Type B pancreatic cell (in vitro differentiated cells): ENCODE results near the gene PIGZ. TPM values are rescaled to one million over a fixed set of nuclear protein-coding genes. Genes with fewer than 3 reads are reported as not detected.

Experiments used
- DNase-seq: peaks from one replicate; pipeline ENCODE4 v3.0.0; 2021; ENCODE audit warnings: mixed read lengths; ENCODE audit not compliant: unreplicated experiment; ENCODE audit errors: extremely low spot score
- H3K27ac Mint-ChIP-seq: 2 replicates; pipeline ENCODE4 v1.8.0; 2021; ENCODE audit warnings: mild to moderate bottlenecking, mixed read lengths
- H3K27me3 Mint-ChIP-seq: 2 replicates; pipeline ENCODE4 v1.8.0; 2021; ENCODE audit warnings: mixed read lengths
- H3K36me3 Mint-ChIP-seq: 2 replicates; pipeline ENCODE4 v1.8.0; 2021; ENCODE audit warnings: mixed read lengths
- H3K4me1 Mint-ChIP-seq: one replicate; pipeline ENCODE4 v1.8.0; 2021; ENCODE audit warnings: mixed read lengths; ENCODE audit not compliant: unreplicated experiment
- H3K4me3 Mint-ChIP-seq: 2 replicates; pipeline ENCODE4 v1.8.0; 2021; ENCODE audit warnings: mild to moderate bottlenecking, mixed read lengths
- H3K9me3 Mint-ChIP-seq: 2 replicates; pipeline ENCODE4 v1.8.0; 2021; ENCODE audit warnings: mixed read lengths
- CTCF ChIP-seq: fragments of 200-600 bp; sonication (generic); conservative IDR thresholded peaks from 2 replicates; pipeline ENCODE4 v1.5.0; 2021; ENCODE audit warnings: antibody characterized with exemption, mild to moderate bottlenecking
- total RNA-seq: library from RNA; stranded (reverse); gene quantifications from 2 replicates; pipeline ENCODE4 v1.2.1, GENCODE V29; 2021; ENCODE audit warnings: low replicate concordance

The PIGZ gene
- total RNA-seq, 1 donor from 2014 or later, result 2.0 TPM

GRCh38 chr3:196936288-196936687 lies 32.3 kb downstream of the PIGZ start:
- Mint-ChIP-seq H3K27me3 (no peaks in the 10 kb centered on the region), H3K27ac (no peak overlapping the region), H3K9me3 (no peaks in the 10 kb centered on the region), H3K4me3 (no peak overlapping the region), H3K4me1 (peaks cover 2% of the 10 kb centered on the region), H3K36me3 (peaks cover 18% of the 10 kb centered on the region)
- TF ChIP-seq CTCF, result no peak
- DNase-seq, result no peak

- DNase-seq, result no peak
- no peak for TF ChIP-seq CTCF
- no peaks in the 10 kb centered on the region for H3K27me3 Mint-ChIP-seq
- no peak overlapping the region for H3K4me3 Mint-ChIP-seq
- no peaks in the 10 kb centered on the region for H3K4me1 Mint-ChIP-seq
- H3K9me3 Mint-ChIP-seq, result no peaks in the 10 kb centered on the region
- peaks cover 14% of the 10 kb centered on the region for H3K36me3 Mint-ChIP-seq
- H3K27ac Mint-ChIP-seq, result no peak overlapping the region
These were observed 36.0 kb downstream of the PIGZ start for GRCh38 chr3:196932600-196932999.

GRCh38 chr3:196931828-196932587 lies 36.6 kb downstream of the PIGZ start:
- DNase-seq, result no peak
- TF ChIP-seq CTCF, result no peak
- Mint-ChIP-seq H3K4me3 (no peak overlapping the region), H3K27me3 (no peaks in the 10 kb centered on the region), H3K4me1 (no peaks in the 10 kb centered on the region), H3K27ac (no peak overlapping the region), H3K9me3 (no peaks in the 10 kb centered on the region), H3K36me3 (peaks cover 10% of the 10 kb centered on the region)

- Mint-ChIP-seq H3K36me3 (peaks cover 7% of the 10 kb centered on the region), H3K27ac (no peak overlapping the region), H3K27me3 (no peaks in the 10 kb centered on the region), H3K4me3 (no peak overlapping the region), H3K9me3 (no peaks in the 10 kb centered on the region), H3K4me1 (no peaks in the 10 kb centered on the region)
- no peak for DNase-seq
- no peak for TF ChIP-seq CTCF
These were observed 37.5 kb downstream of the PIGZ start for GRCh38 chr3:196931157-196931556.

GRCh38 chr3:196927571-196928453 lies 40.8 kb downstream of the PIGZ start:
- no peaks in the 10 kb centered on the region for H3K27me3 Mint-ChIP-seq
- H3K4me1 Mint-ChIP-seq, result no peaks in the 10 kb centered on the region
- H3K36me3 Mint-ChIP-seq, result peaks cover 7% of the 10 kb centered on the region
- H3K9me3 Mint-ChIP-seq, result no peaks in the 10 kb centered on the region
- H3K27ac Mint-ChIP-seq, result no peak overlapping the region
- no peak for TF ChIP-seq CTCF
- DNase-seq, result no peak
- H3K4me3 Mint-ChIP-seq, result no peak overlapping the region
